Measurements from ENCODE around the gene DUSP2.
"Not testable (repeated sequence)": the region's sequence is repeated elsewhere in the genome, so short reads cannot be mapped to it uniquely, and the experiment has no call there.

Gene DUSP2

GRCh38 chr2:96146881-96147592 lies 1.8 kb upstream of the DUSP2 start:
- no peaks in the 10 kb centered on the region for H3K9me3 Mint-ChIP-seq
- H3K27ac Mint-ChIP-seq = peak overlapping the region; percentile 97
- intact Hi-C loops (cut with micrococcal nuclease) = no loop called here
- H3K4me3 Mint-ChIP-seq = no peak overlapping the region
- H3K4me1 Mint-ChIP-seq (ENCODE audit: low read depth) = peaks cover 82% of the 10 kb centered on the region
- H3K36me3 Mint-ChIP-seq (ENCODE audit: low read depth) = peaks cover 24% of the 10 kb centered on the region
- H3K27me3 Mint-ChIP-seq = peaks cover under 1% of the 10 kb centered on the region

DNA sequence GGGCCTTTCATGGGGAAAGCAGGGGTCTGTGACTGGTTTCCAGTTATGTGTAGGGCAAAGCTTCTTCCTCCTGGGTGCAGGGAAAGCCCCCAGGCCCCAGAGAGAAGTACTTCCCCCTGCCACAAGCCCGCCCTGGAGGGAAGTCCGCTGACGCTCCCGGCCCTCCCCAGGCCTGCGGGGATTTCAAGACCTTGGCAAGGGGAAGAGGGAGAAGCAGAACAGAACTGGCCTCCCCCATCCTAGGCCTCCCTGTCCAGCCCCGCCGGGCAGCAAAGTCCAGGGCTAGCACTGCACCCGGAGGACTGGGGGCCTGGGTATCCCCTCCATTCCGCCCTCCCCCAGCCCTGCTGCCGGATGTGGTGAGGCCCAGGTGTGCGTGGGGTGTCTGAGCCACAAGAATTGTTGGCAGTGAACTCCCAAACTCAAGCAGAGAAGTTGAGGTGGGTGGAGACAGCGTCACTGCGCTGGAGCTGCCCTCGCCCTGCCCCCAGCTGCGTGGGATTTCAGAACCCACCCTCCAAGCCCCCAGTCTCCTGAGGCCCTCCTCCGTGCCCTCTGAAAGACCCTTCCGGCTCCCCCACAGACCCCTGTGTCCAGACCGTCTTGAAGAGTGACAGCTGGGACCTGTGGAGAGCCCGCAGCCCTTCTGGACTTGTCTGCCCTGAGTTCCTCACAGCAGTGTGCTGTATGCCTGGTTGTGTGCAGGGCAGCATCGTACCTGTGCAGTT lies 1.1 kb upstream of the DUSP2 start:
- Mint-ChIP-seq H3K27ac (peak overlapping the region; percentile 97), H3K9me3 (no peaks in the 10 kb centered on the region), H3K27me3 (no peaks in the 10 kb centered on the region), H3K4me3 (peak overlapping the region; percentile 93), H3K4me1 (ENCODE audit: low read depth) (peaks cover 78% of the 10 kb centered on the region), H3K36me3 (ENCODE audit: low read depth) (peaks cover 24% of the 10 kb centered on the region)
- intact Hi-C loops (cut with micrococcal nuclease) = no loop called here

- H3K4me3 Mint-ChIP-seq = peak overlapping the region; percentile 93
- H3K4me1 Mint-ChIP-seq (ENCODE audit: low read depth) = peaks cover 75% of the 10 kb centered on the region
- peak overlapping the region; percentile 97 for H3K27ac Mint-ChIP-seq
- intact Hi-C loops (cut with micrococcal nuclease) = no loop called here
- H3K9me3 Mint-ChIP-seq = no peaks in the 10 kb centered on the region
- H3K27me3 Mint-ChIP-seq = no peaks in the 10 kb centered on the region
- peaks cover 24% of the 10 kb centered on the region for H3K36me3 Mint-ChIP-seq (ENCODE audit: low read depth)
Observed at GRCh38 chr2:96145848-96146152, 560 bp upstream of the DUSP2 start.

DNA sequence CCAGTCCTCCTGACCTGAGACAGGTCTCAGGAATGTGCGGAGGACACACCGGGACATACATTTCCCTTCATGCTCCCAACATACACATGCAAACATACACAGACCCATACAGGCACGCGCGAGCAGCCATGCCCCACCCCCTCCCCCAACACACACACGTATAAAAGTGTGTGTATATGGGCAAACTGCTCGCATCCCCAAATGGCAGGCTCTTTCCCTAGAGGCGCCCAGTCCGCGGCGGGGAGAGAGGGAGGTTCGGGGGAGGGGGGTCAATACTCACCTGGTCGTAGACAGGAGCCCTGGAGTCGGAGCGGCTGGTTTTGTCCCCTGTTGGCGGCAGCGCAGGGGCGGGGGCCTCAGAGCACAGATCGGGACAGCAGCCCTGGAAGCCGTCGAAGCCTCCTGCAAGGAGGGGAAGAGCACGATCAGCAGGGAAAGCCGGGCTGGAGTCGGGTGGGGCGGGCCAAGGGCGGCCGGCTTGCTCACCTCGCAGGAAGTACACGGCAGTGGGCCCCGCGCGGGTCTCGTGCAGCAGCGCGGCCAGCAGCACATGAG lies 682 bp downstream of the DUSP2 start:
- Mint-ChIP-seq H3K9me3 (no peaks in the 10 kb centered on the region), H3K4me1 (ENCODE audit: low read depth) (peaks cover 67% of the 10 kb centered on the region), H3K27me3 (no peaks in the 10 kb centered on the region), H3K36me3 (ENCODE audit: low read depth) (peaks cover 24% of the 10 kb centered on the region), H3K4me3 (peak overlapping the region; percentile 93), H3K27ac (peak overlapping the region; percentile 97)
- intact Hi-C loops (cut with micrococcal nuclease) = no loop called here

DNA sequence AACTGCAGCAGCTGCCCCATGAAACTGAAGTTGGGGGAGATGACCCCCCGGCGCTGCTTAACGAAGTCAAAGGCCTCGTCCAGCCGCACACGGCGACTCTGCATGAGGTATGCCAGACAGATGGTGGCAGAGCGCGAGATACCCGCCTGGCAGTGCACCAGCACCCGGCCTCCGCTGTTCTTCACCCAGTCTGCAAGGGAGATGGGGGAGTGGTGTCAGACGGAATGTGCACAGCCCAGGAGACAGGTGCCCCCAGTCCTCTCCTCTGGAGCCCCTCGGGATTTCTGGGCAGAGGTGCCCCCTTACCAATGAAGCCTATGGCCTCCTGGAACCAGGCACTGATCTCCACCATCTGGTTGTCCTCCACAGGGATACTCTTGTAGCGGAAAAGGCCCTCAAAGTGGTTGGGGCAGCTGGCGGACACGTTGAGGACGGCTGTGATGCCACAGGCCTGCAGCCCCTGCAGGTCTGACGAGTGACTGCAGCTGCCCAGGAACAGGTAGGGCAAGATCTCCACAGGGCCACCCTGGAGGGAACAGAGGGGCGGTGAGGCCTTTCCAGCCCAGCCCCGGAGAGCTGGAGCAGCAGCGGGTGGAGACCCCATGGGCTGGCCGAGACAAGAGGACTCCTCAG lies 1.3 kb downstream of the DUSP2 start:
- Mint-ChIP-seq H3K4me3 (peak overlapping the region; percentile 93), H3K27ac (peak overlapping the region; percentile 97), H3K9me3 (no peaks in the 10 kb centered on the region), H3K36me3 (ENCODE audit: low read depth) (peaks cover 24% of the 10 kb centered on the region), H3K27me3 (no peaks in the 10 kb centered on the region), H3K4me1 (ENCODE audit: low read depth) (peaks cover 64% of the 10 kb centered on the region)
- intact Hi-C loops (cut with micrococcal nuclease) = no loop called here

- Mint-ChIP-seq H3K4me3 (peak overlapping the region; percentile 93), H3K27ac (peak overlapping the region; percentile 97), H3K36me3 (ENCODE audit: low read depth) (peaks cover 24% of the 10 kb centered on the region), H3K9me3 (no peaks in the 10 kb centered on the region), H3K27me3 (peaks cover under 1% of the 10 kb centered on the region), H3K4me1 (ENCODE audit: low read depth) (peaks cover 62% of the 10 kb centered on the region)
- intact Hi-C loops (cut with micrococcal nuclease) = no loop called here
Observed at GRCh38 chr2:96143231-96143847, 1.9 kb downstream of the DUSP2 start.

DNA sequence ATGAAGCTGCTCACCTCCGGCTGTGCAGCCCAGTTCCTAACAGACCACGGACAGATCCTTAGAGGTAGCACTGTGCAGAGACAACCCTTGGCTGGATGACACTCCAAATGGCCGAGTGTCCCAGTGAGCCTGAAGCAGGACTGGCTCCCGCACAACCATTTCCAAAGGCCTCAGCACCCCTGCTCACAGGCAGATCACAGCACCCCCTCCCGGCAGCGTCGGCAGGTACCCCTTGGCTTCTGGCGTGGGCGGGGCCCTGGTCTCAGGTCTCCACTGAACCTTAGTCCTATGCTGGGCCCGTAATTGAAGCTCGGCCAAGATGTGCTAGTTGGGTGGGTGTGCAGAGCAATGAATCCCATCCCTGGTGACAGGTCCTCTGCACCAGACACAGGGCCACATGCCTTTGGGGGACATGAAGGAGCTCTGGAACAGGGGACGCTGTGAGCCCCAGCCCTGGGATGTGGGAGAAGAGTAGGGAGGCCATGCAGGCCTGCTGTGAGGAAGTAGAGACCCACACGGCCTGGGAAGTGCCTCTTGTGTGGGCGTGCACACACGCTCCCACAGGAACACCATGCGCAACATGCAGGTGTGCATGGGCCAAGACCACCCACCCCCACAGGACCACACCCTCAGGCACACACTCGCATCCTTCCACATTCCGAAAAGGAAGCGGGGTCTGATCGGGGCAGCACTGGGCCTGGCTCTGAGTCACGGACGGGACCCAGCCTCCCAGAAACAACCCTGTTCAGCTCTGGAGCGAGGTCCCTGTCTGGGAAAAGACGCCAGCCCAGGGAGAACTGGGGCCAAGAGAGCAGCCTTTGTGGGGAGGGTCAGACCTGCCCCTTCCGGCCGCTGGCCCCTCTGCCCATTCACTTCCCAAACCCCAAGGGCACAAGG lies 2.8 kb downstream of the DUSP2 start:
- peaks cover 6% of the 10 kb centered on the region for H3K27me3 Mint-ChIP-seq
- no peak overlapping the region for H3K4me3 Mint-ChIP-seq
- no peak overlapping the region for H3K27ac Mint-ChIP-seq

DNA sequence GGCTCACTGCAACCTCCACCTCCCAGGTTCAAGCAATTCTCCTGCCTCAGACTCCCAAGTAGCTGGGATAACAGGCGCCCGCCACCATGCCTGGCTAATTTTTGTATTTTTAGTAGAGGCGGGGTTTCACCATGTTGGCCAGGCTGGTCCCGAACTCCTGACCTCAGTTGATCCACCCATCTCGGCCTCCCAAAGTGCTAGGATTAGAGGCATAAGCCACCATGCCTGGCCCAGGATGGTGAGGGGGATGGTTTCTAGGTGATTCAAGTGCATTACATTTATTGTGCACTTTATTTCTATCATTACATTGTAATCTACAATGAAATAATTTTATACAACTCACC lies 3.6 kb downstream of the DUSP2 start:
- H3K27me3 Mint-ChIP-seq; H3K27ac Mint-ChIP-seq; intact Hi-C loops (cut with micrococcal nuclease); H3K4me3 Mint-ChIP-seq; H3K9me3 Mint-ChIP-seq: not testable (repeated sequence)
- peaks cover 24% of the 10 kb centered on the region for H3K36me3 Mint-ChIP-seq (ENCODE audit: low read depth)
- H3K4me1 Mint-ChIP-seq (ENCODE audit: low read depth) = peaks cover 49% of the 10 kb centered on the region

More for the DNA sequence above, 2.8 kb downstream of the DUSP2 start:
- intact Hi-C loops (cut with micrococcal nuclease) = no loop called here
- Mint-ChIP-seq H3K36me3 (ENCODE audit: low read depth) (peaks cover 24% of the 10 kb centered on the region), H3K4me1 (ENCODE audit: low read depth) (peaks cover 57% of the 10 kb centered on the region), H3K9me3 (no peaks in the 10 kb centered on the region)

GRCh38 chr2:96140941-96141623 lies 4.2 kb downstream of the DUSP2 start:
- intact Hi-C loops (cut with micrococcal nuclease) = no loop called here
- H3K27me3 Mint-ChIP-seq = peaks cover 6% of the 10 kb centered on the region
- no peaks in the 10 kb centered on the region for H3K9me3 Mint-ChIP-seq
- no peak overlapping the region for H3K27ac Mint-ChIP-seq
- H3K4me3 Mint-ChIP-seq = no peak overlapping the region
- H3K4me1 Mint-ChIP-seq (ENCODE audit: low read depth) = peaks cover 44% of the 10 kb centered on the region
- H3K36me3 Mint-ChIP-seq (ENCODE audit: low read depth) = peaks cover 24% of the 10 kb centered on the region

DNA sequence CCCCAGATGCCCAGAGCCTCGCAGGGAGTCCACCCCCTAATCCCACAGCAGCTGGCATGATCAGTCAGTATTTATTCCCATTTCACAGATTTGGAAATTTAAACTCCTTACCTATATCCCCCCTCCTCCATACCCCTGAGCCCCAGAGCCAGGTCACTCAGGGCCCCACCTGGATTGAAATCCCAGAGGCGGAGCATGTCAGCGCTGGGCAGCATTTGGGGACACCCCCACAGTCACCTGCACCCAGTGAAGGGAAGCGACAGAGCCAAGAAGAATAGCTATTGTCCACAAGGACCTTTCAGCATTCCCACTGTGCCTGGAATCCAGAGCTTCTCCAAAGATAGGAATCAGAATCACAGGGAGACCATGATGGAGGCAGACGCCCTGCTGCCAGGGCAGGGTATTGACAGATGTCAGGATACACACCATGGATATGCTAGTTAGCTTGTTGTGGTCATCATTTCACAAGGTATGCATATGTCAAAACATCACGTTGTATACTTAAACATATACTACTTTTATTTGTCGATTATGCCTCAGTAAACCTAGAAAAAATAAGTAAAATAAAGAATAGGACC lies 6.0 kb downstream of the DUSP2 start:
- Mint-ChIP-seq H3K4me1 (ENCODE audit: low read depth) (peaks cover 33% of the 10 kb centered on the region), H3K4me3 (no peak overlapping the region), H3K36me3 (ENCODE audit: low read depth) (peaks cover 17% of the 10 kb centered on the region), H3K27me3 (peaks cover 13% of the 10 kb centered on the region), H3K9me3 (no peaks in the 10 kb centered on the region), H3K27ac (no peak overlapping the region)
- intact Hi-C loops (cut with micrococcal nuclease) = loop anchor here (1.0 to 2.0 kb wide), 2 partner anchors 35 to 128 kb away; partner anchors contain the start of gene CIAO1

DNA sequence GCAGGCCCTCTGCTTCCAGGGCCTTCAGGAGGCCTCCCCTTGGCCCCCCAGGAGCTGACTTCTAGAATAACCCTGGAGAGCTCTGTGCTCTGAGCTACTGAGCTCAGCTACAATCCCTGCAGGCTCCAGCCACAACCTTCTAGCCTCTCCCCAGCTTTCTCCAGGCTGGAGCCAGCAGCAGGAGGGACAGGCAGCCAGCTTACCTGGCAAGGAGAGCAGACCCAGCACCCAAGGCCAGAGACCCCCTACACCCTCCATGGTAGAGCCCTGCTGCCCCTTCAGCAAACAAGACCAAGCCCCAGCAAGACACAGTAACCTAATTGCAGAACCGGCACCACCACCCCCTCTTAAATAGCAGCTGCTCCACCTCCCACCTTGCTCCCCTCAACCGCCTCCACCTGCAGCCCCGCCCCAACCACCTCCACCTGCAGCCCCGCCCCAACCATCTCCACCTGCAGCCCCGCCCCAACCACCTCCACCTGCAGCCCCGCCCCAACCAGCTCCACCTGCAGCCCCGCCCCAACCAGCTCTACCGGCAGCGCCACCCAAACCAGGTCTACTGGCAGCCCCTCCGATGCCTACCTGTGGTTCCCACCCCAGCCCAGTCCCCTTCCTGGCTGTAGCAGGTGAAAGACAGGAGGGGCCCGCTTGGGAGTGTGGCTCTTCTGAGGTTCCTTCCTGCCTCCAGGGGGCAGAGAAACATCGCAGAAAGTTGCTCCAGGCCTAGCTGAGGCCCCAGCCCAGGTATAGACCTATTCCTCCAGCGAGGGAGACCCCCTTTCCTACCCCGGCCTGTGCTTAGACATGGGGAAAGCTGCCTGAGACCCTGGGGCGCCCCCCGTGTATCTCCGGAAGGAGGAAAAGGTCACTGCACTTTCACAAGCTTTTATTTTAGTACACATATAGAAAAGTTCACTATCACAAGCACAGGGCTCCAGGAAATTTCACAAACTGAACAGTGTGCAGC lies 6.8 kb downstream of the DUSP2 start, which contains the start of gene ASTL:
ASTL (minus strand) TSS at position 324 of the 967 bp plus-strand sequence; CDS start at position 258, 66 bp downstream.
- Mint-ChIP-seq H3K36me3 (ENCODE audit: low read depth) (peaks cover 9% of the 10 kb centered on the region), H3K27me3 (peaks cover 17% of the 10 kb centered on the region), H3K9me3 (no peaks in the 10 kb centered on the region), H3K27ac (no peak within 1 kb of the TSS), H3K4me1 (ENCODE audit: low read depth) (peaks cover 24% of the 10 kb centered on the region), H3K4me3 (no peak within 1 kb of the TSS)
- intact Hi-C loops (cut with micrococcal nuclease) = loop anchor here (1.0 to 2.0 kb wide), 2 partner anchors 36 to 128 kb away; partner anchors contain the start of gene CIAO1

All from dendritic cell treated with granulocyte-macrophage colony-stimulating factor and Interleukin-4, amounts not matched to agents 40 ng/mL and 50 ng/mL, for 4 days (primary cell).